HCT116 (cell line): Measurements from ENCODE around the gene LYRM1.
A peak's percentile ranks its signal among the peaks of the same experiment; 100 is the strongest.

Experiments
- CEBPB ChIP-seq: IDR thresholded peaks from 2 replicates; pipeline ENCODE4 v1.6.1; 2012; ENCODE audit warnings: low read depth
- ELF1 ChIP-seq: IDR thresholded peaks from 2 replicates; pipeline ENCODE4 v1.6.1; 2012; ENCODE audit warnings: low read depth, borderline replicate concordance
- EZH2phosphoT487 ChIP-seq: fragments of 200-600 bp; IDR thresholded peaks from 2 replicates; pipeline ENCODE4 v1.6.1; 2018; ENCODE audit warnings: antibody characterized with exemption, borderline replicate concordance
- MAX ChIP-seq: IDR thresholded peaks from 2 replicates; pipeline ENCODE4 v1.6.1; 2012
- POLR2A ChIP-seq: IDR thresholded peaks from 2 replicates; pipeline ENCODE4 v1.7.0; 2011; ENCODE audit warnings: borderline replicate concordance; ENCODE audit not compliant: insufficient read depth, insufficient read length; ENCODE audit errors: extremely low read depth
- TCF7L2 ChIP-seq: IDR thresholded peaks from 2 replicates; pipeline ENCODE4 v1.7.0; 2011; ENCODE audit warnings: borderline replicate concordance, inconsistent platforms; ENCODE audit not compliant: insufficient read depth, insufficient read length; ENCODE audit errors: extremely low read depth
- ZFX ChIP-seq: fragments of 450-650 bp; IDR thresholded peaks from 2 replicates; pipeline ENCODE4 v1.6.1; 2017
- TF ChIP-seq, protein P1 (sequence below): IDR thresholded peaks from 2 replicates; pipeline ENCODE4 v1.6.1; 2012; ENCODE audit warnings: low read depth
- TF ChIP-seq, protein P2 (sequence below), 3 experiments: fragments of 200-600 bp in 1 of 3; sonication (generic) in 1 of 3; IDR thresholded peaks in 2 of 3; conservative IDR thresholded peaks in 1 of 3; 2 replicates each; pipeline ENCODE4 v1.5.1; 2012 to 2017; ENCODE audit warnings: low read depth in 2 of 3, low read length in 2 of 3, antibody characterized with exemption in 1 of 3, borderline replicate concordance in 1 of 3, control low read depth in 1 of 3, mild to moderate bottlenecking in 1 of 3, mixed read lengths in 1 of 3, mixed run types in 1 of 3, moderate library complexity in 1 of 3; ENCODE audit not compliant: insufficient read depth in 1 of 3

DNA sequence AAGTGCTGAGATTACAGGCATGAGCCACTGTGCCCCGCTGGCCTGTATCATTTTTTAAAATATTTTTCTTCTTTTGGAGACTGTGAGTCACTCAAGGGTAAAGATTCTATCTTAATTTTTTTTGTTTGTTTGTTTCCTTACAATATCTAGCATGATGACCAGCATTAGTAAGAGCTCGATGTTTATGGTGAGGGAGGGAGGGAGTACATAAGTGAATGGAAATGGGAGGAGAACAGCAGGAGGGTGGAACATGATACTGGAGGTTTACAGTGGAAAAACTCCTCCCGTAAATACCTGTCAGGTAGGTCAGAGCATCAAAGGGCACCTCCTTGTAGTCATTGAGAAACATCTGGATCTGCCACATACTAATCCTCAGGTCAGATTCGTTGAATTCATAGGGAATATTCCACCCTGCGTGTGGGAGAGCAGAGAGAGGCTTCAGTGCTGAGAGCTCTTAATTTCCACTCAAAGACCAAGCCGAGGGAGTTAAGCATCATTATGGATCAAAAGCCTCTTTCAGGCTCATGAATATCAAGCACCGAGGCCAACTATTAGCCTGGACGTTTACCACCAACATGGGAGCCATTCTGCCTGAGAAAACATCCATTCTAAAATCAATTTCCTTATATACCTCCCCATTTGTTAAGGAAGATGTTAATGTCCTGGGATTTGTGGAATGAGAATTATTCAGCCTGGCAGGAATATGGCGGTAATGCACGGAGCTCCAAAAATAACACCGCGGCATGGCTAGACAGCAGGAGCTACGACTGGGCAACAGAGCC lies 51.8 kb downstream of the LYRM1 start:
- TF ChIP-seq, protein P1, sequence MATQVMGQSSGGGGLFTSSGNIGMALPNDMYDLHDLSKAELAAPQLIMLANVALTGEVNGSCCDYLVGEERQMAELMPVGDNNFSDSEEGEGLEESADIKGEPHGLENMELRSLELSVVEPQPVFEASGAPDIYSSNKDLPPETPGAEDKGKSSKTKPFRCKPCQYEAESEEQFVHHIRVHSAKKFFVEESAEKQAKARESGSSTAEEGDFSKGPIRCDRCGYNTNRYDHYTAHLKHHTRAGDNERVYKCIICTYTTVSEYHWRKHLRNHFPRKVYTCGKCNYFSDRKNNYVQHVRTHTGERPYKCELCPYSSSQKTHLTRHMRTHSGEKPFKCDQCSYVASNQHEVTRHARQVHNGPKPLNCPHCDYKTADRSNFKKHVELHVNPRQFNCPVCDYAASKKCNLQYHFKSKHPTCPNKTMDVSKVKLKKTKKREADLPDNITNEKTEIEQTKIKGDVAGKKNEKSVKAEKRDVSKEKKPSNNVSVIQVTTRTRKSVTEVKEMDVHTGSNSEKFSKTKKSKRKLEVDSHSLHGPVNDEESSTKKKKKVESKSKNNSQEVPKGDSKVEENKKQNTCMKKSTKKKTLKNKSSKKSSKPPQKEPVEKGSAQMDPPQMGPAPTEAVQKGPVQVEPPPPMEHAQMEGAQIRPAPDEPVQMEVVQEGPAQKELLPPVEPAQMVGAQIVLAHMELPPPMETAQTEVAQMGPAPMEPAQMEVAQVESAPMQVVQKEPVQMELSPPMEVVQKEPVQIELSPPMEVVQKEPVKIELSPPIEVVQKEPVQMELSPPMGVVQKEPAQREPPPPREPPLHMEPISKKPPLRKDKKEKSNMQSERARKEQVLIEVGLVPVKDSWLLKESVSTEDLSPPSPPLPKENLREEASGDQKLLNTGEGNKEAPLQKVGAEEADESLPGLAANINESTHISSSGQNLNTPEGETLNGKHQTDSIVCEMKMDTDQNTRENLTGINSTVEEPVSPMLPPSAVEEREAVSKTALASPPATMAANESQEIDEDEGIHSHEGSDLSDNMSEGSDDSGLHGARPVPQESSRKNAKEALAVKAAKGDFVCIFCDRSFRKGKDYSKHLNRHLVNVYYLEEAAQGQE: no peak
- no peak for TF ChIP-seq ELF1
- TF ChIP-seq, protein P2, sequence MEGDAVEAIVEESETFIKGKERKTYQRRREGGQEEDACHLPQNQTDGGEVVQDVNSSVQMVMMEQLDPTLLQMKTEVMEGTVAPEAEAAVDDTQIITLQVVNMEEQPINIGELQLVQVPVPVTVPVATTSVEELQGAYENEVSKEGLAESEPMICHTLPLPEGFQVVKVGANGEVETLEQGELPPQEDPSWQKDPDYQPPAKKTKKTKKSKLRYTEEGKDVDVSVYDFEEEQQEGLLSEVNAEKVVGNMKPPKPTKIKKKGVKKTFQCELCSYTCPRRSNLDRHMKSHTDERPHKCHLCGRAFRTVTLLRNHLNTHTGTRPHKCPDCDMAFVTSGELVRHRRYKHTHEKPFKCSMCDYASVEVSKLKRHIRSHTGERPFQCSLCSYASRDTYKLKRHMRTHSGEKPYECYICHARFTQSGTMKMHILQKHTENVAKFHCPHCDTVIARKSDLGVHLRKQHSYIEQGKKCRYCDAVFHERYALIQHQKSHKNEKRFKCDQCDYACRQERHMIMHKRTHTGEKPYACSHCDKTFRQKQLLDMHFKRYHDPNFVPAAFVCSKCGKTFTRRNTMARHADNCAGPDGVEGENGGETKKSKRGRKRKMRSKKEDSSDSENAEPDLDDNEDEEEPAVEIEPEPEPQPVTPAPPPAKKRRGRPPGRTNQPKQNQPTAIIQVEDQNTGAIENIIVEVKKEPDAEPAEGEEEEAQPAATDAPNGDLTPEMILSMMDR (IDR thresholded peaks at IDR 0.05 in 2 of 3, conservative IDR thresholded peaks at IDR 0.05 in 1 of 3; ENCODE audit: borderline replicate concordance in 1 of 3, insufficient read depth in 1 of 3, low read depth in 2 of 3, low read length in 2 of 3): no peak
- no peak for TF ChIP-seq EZH2phosphoT487
- TF ChIP-seq POLR2A: no peak
- peak; percentile 41; the same call in 1 of the 2 replicates for TF ChIP-seq CEBPB
- TF ChIP-seq ZFX: no peak
- no peak for TF ChIP-seq TCF7L2
- no peak for TF ChIP-seq MAX
